GM23338 (cell line): ENCODE measurements around the gene MFSD6. TPM values are rescaled to one million over a fixed set of nuclear protein-coding genes. Genes with fewer than 3 reads are reported as not detected.

Experiments
- CREB1 ChIP-seq: fragments of 250-450 bp; sonication (Bioruptor Pico); IDR thresholded peaks from 2 replicates; pipeline ENCODE4 v1.5.0; 2020; ENCODE audit warnings: low read depth, mild to moderate bottlenecking, moderate library complexity
- CTCF ChIP-seq, 2 experiments: fragments of 200-600 bp in 1 of 2; sonication (generic) in 1 of 2; conservative IDR thresholded peaks; 2 replicates each; pipeline versions ENCODE4 v1.5.1 to v1.6.1; 2016 to 2017; ENCODE audit warnings: antibody characterized with exemption in 2 of 2, low read depth in 2 of 2, mild to moderate bottlenecking in 2 of 2, moderate library complexity in 1 of 2
- EZH2 ChIP-seq: fragments of 200-600 bp; sonication (generic); IDR thresholded peaks from one replicate; pipeline ENCODE4 v1.8.0; 2017; ENCODE audit warnings: antibody characterized with exemption, mild to moderate bottlenecking, low read depth; ENCODE audit not compliant: unreplicated experiment
- EZH2phosphoT487 ChIP-seq: fragments of 200-600 bp; sonication (generic); IDR thresholded peaks from one replicate; pipeline ENCODE4 v1.8.1; 2018; ENCODE audit warnings: antibody characterized with exemption; ENCODE audit not compliant: unreplicated experiment
- JUNB ChIP-seq: IDR thresholded peaks from one replicate; pipeline ENCODE4 v1.6.1; 2016; ENCODE audit warnings: antibody characterized with exemption; ENCODE audit not compliant: unreplicated experiment
- REST ChIP-seq: IDR thresholded peaks from one replicate; pipeline ENCODE4 v1.6.1; 2018; ENCODE audit warnings: antibody characterized with exemption; ENCODE audit not compliant: unreplicated experiment
- STAT1 ChIP-seq: IDR thresholded peaks from one replicate; pipeline ENCODE4 v1.6.1; 2016; ENCODE audit warnings: antibody characterized with exemption; ENCODE audit not compliant: unreplicated experiment
- ZNF114 ChIP-seq: fragments of 250-450 bp; sonication (Bioruptor Pico); IDR thresholded peaks from 2 replicates; pipeline ENCODE4 v1.5.0; 2020; ENCODE audit warnings: mild to moderate bottlenecking, moderate library complexity
- ZNF462 ChIP-seq: fragments of 250-450 bp; sonication (Bioruptor Pico); IDR thresholded peaks from 2 replicates; pipeline ENCODE4 v1.5.0; 2020; ENCODE audit warnings: mild to moderate bottlenecking, moderate library complexity
- polyA plus RNA-seq: library from polyadenylated mRNA; unstranded; fragments of >200 nt; fragmentation: Nextera tagmentation; extraction: Ambion mirVana; gene quantifications from 2 replicates; pipeline ENCODE4 v1.2.1, GENCODE V29; 2016
- total RNA-seq: library from RNA; depleted of rRNA; stranded (reverse); fragments of >200 nt; shearing (Covaris generic); gene quantifications from 2 replicates; pipeline ENCODE4 v1.2.3, GENCODE V29; 2014

Gene MFSD6
- total and polyA plus RNA-seq, 2 experiments from 2014 or later, result 2.3 to 9.6 TPM

- TF ChIP-seq ZNF462 (CRISPR knock-in tag) (no peak), EZH2 (no peak), REST (no peak), CTCF (conservative IDR thresholded peaks at IDR 0.05; ENCODE audit: low read depth in 2 of 2) (no peak), JUNB (no peak), ZNF114 (no peak), STAT1 (no peak), EZH2phosphoT487 (no peak), CREB1 (CRISPR knock-in tag) (no peak)
Measured at GRCh38 chr2:190547886-190548285, 139.7 kb downstream of the MFSD6 start (continued).
